ENCODE measurements around the gene SNRPN.
A peak's percentile ranks its signal among the peaks of the same experiment; 100 is the strongest.
"Not testable (repeated sequence)": the region's sequence is repeated elsewhere in the genome, so short reads cannot be mapped to it uniquely, and the experiment has no call there.

The SNRPN gene

GRCh38 chr15:24954783-24955530 is at the start of gene SNRPN, which contains the start of gene SNURF:
Gene SNRPN, plus strand, starts transcription at chr15:24954987. Its CDS starts 19,467 bp downstream, at chr15:24974454.
Gene SNURF, plus strand, starts transcription at chr15:24954987. Its CDS starts 62 bp downstream, at chr15:24955049.
- peak; percentile 19 for DNase-seq

GRCh38 chr15:24916305-24917009 is 38.3 kb upstream of the SNRPN start:
- DNase-seq, result no peak

- no peak for DNase-seq
Measured at GRCh38 chr15:24917431-24917830, 37.4 kb upstream of the SNRPN start.

GRCh38 chr15:24919446-24919845 is 35.3 kb upstream of the SNRPN start:
- DNase-seq, result no peak

- not testable (repeated sequence) for DNase-seq
Measured at GRCh38 chr15:24922781-24923180, 32.0 kb upstream of the SNRPN start.

GRCh38 chr15:24924153-24924552 is 30.6 kb upstream of the SNRPN start:
- DNase-seq, result no peak

GRCh38 chr15:24924621-24925020 is 30.2 kb upstream of the SNRPN start:
- DNase-seq, result no peak

- DNase-seq, result not testable (repeated sequence)
Measured at GRCh38 chr15:24931874-24932732, 22.7 kb upstream of the SNRPN start.

- no peak for DNase-seq
Measured at GRCh38 chr15:24933716-24934115, 21.1 kb upstream of the SNRPN start.

- DNase-seq, result not testable (repeated sequence)
Measured at GRCh38 chr15:24938224-24938623, 16.6 kb upstream of the SNRPN start.

- DNase-seq, result no peak
Measured at GRCh38 chr15:24940236-24940635, 14.6 kb upstream of the SNRPN start.

GRCh38 chr15:24943361-24943760 is 11.4 kb upstream of the SNRPN start:
- no peak for DNase-seq

- no peak for DNase-seq
Measured at GRCh38 chr15:24944954-24945353, 9.8 kb upstream of the SNRPN start.

GRCh38 chr15:24945711-24946110 is 9.1 kb upstream of the SNRPN start:
- DNase-seq, result no peak

GRCh38 chr15:24948495-24948894 is 6.3 kb upstream of the SNRPN start:
- no peak for DNase-seq

- DNase-seq, result no peak
Measured at GRCh38 chr15:24955531-24955921, 739 bp downstream of the SNRPN start.

GRCh38 chr15:24956111-24956838 is 1.5 kb downstream of the SNRPN start:
- DNase-seq, result peak; percentile 82

- DNase-seq, result no peak
Measured at GRCh38 chr15:24957691-24958090, 2.9 kb downstream of the SNRPN start.

- no peak for DNase-seq
Measured at GRCh38 chr15:24961967-24962366, 7.2 kb downstream of the SNRPN start.

GRCh38 chr15:24962880-24963279 is 8.1 kb downstream of the SNRPN start:
- no peak for DNase-seq

GRCh38 chr15:24966364-24967103 is 11.7 kb downstream of the SNRPN start:
- no peak for DNase-seq

GRCh38 chr15:24971052-24971451 is 16.3 kb downstream of the SNRPN start:
- no peak for DNase-seq

Measured in COR-L47 (cell line).